ENCODE measurements around the gene KRTAP13-4.

KRTAP13-4 gene

GRCh38 chr21:30415993-30416392 is 14.0 kb upstream of the KRTAP13-4 start:
- Mint-ChIP-seq H3K27me3 (ENCODE audit: low read depth) (no peaks in the 10 kb centered on the region), H3K36me3 (ENCODE audit: low read depth) (no peaks in the 10 kb centered on the region), H3K4me1 (no peaks in the 10 kb centered on the region), H3K4me3 (no peak overlapping the region), H3K9me3 (peaks cover 3% of the 10 kb centered on the region), H3K27ac (no peak overlapping the region)
- no peak for TF ChIP-seq CTCF (IDR thresholded peaks at IDR 0.05; ENCODE audit: unreplicated experiment in 3 of 3)

- H3K36me3 Mint-ChIP-seq (ENCODE audit: low read depth), result no peaks in the 10 kb centered on the region
- H3K27me3 Mint-ChIP-seq (ENCODE audit: low read depth), result no peaks in the 10 kb centered on the region
- H3K9me3 Mint-ChIP-seq, result no peaks in the 10 kb centered on the region
- TF ChIP-seq CTCF (IDR thresholded peaks at IDR 0.05; ENCODE audit: unreplicated experiment in 3 of 3), result no peak
- H3K4me3 Mint-ChIP-seq, result no peak within 1 kb of the TSS
- H3K27ac Mint-ChIP-seq, result no peak within 1 kb of the TSS
- no peaks in the 10 kb centered on the region for H3K4me1 Mint-ChIP-seq
Observed at GRCh38 chr21:30425826-30426225, 4.2 kb upstream of the KRTAP13-4 start, which contains the start of gene KRTAP13-3. KRTAP13-3 (minus strand) TSS chr21:30425926; CDS start chr21:30425912, 14 bp downstream.

GRCh38 chr21:30426731-30427130 is 3.3 kb upstream of the KRTAP13-4 start:
- TF ChIP-seq CTCF (IDR thresholded peaks at IDR 0.05; ENCODE audit: unreplicated experiment in 3 of 3), result no peak
- H3K9me3 Mint-ChIP-seq, result no peaks in the 10 kb centered on the region

DNA sequence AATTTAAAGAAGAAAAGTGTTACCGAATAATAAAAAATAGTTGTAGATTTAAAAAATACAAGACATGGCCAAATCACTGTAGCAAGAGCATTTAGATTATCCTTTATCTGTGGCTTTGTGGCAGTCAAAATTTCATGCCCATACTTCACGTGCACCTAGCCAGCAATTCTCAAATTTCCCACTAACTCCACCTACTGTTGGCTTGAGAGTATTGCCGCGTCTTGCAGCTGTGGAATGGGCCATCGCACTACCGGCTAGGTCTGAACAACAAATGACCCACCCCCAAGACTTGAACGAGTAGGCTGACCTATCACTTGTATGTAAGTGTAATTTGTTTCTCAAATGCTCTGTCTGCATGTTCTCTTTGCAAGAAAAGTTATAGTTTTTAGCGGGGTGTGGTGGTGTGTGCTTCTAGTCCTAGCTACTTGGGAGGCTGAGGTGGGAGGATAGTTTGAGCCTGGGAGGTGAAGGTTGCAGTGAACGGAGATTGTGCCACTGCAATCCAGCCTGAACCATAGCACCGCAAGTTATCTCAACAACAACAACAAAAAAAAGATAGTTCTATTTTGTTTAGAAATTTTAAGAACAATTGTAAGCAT is 4.1 kb downstream of the KRTAP13-4 start:
- H3K4me3 Mint-ChIP-seq, result no peak overlapping the region
- H3K36me3 Mint-ChIP-seq (ENCODE audit: low read depth), result no peaks in the 10 kb centered on the region
- TF ChIP-seq CTCF (IDR thresholded peaks at IDR 0.05; ENCODE audit: unreplicated experiment in 3 of 3), result peak; percentile 9 to 42 (median 36)
- H3K27me3 Mint-ChIP-seq (ENCODE audit: low read depth), result peaks cover 3% of the 10 kb centered on the region
- H3K4me1 Mint-ChIP-seq, result no peaks in the 10 kb centered on the region
- H3K9me3 Mint-ChIP-seq, result no peaks in the 10 kb centered on the region
- no peak overlapping the region for H3K27ac Mint-ChIP-seq

More at GRCh38 chr21:30426731-30427130, 3.3 kb upstream of the KRTAP13-4 start:
- H3K27ac Mint-ChIP-seq, result no peak overlapping the region
- H3K4me3 Mint-ChIP-seq, result no peak overlapping the region
- H3K36me3 Mint-ChIP-seq (ENCODE audit: low read depth), result no peaks in the 10 kb centered on the region
- no peaks in the 10 kb centered on the region for H3K27me3 Mint-ChIP-seq (ENCODE audit: low read depth)
- no peaks in the 10 kb centered on the region for H3K4me1 Mint-ChIP-seq

DNA sequence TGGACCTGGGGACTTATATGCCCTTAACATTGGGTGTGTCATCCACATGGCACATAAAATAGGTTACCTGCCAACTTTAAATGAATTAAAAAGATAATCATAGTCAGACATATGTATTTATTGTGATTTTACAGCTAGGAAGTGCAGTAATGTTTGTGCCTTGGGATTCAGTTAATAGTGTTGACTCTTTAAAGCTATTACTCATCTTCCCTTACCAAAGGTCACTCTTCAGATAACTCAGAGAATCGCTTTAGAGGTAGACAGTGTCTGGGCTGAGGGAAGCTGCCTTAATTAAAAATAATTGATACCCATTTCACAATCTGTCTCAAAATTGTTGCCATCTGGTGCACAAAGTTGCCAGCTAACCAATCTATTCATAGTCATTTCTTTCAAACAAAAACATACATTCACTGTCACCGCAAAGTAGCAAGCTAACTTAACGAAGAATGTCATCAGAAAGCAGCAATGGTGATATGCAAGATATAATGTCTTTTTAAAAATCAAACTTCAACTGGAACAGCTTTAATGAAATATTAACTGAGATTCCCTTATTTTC is 7.1 kb downstream of the KRTAP13-4 start:
- Mint-ChIP-seq H3K27me3 (ENCODE audit: low read depth) (peaks cover 3% of the 10 kb centered on the region), H3K4me3 (no peak overlapping the region), H3K36me3 (ENCODE audit: low read depth) (no peaks in the 10 kb centered on the region), H3K27ac (no peak overlapping the region), H3K9me3 (no peaks in the 10 kb centered on the region), H3K4me1 (no peaks in the 10 kb centered on the region)
- TF ChIP-seq CTCF (IDR thresholded peaks at IDR 0.05; ENCODE audit: unreplicated experiment in 3 of 3), result no peak

DNA sequence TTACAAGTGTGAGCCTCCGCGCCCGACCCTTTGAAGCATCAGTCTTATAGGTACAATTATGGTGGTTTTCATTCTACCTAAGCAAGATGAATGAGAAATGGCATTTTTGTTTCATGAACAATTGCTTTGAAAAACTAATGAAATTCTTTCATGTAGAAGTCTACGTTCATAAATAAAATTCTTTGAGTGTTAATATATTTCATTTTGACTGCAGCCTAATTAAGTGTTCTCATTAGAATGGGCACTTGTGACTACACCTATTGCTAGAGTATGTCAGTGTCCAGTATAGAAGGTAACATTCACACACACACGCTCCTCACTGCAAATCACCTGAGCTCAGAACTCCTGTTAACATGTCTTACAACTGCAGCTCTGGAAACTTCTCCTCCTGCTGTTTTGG is 10.0 kb downstream of the KRTAP13-4 start, which contains the start of gene KRTAP15-1:
KRTAP15-1 (plus strand) TSS at position 301 of the 400 bp plus-strand sequence; CDS start at position 354, 53 bp downstream.
- no peak within 1 kb of the TSS for H3K4me3 Mint-ChIP-seq
- no peaks in the 10 kb centered on the region for H3K36me3 Mint-ChIP-seq (ENCODE audit: low read depth)
- no peaks in the 10 kb centered on the region for H3K27me3 Mint-ChIP-seq (ENCODE audit: low read depth)
- H3K4me1 Mint-ChIP-seq, result no peaks in the 10 kb centered on the region
- H3K9me3 Mint-ChIP-seq, result no peaks in the 10 kb centered on the region
- H3K27ac Mint-ChIP-seq, result no peak within 1 kb of the TSS
- TF ChIP-seq CTCF (IDR thresholded peaks at IDR 0.05; ENCODE audit: unreplicated experiment in 3 of 3), result no peak
